Hepatocyte (in vitro differentiated cells): ENCODE results near the gene PROX2. TPM values are rescaled to one million over a fixed set of nuclear protein-coding genes. Genes with fewer than 3 reads are reported as not detected.

Experiments
- DNase-seq: peaks from one replicate; pipeline ENCODE4 v3.0.0-alpha.2; 2016; ENCODE audit warnings: low spot score
- H2AFZ ChIP-seq: fragments of 200-600 bp; sonication (generic); 2 replicates; pipeline ENCODE4 v1.6.0; 2016; ENCODE audit warnings: antibody characterized with exemption, mild to moderate bottlenecking
- H3K27ac ChIP-seq: fragments of 200-600 bp; sonication (generic); 2 replicates; pipeline ENCODE4 v1.5.1; 2016; ENCODE audit warnings: mild to moderate bottlenecking
- H3K27me3 ChIP-seq: fragments of 200-600 bp; sonication (generic); 2 replicates; pipeline ENCODE4 v1.6.1; 2016
- H3K36me3 ChIP-seq: fragments of 200-600 bp; sonication (generic); replicated peaks from 2 replicates; pipeline ENCODE4 v1.5.1; 2016; ENCODE audit warnings: low read depth; ENCODE audit not compliant: insufficient read depth
- H3K4me1 ChIP-seq: fragments of 200-600 bp; sonication (generic); 2 replicates; pipeline ENCODE4 v1.5.1; 2016; ENCODE audit warnings: mild to moderate bottlenecking, moderate library complexity; ENCODE audit not compliant: insufficient read depth
- H3K4me2 ChIP-seq: fragments of 200-600 bp; sonication (generic); 2 replicates; pipeline ENCODE4 v1.6.0; 2016
- H3K4me3 ChIP-seq: fragments of 200-600 bp; sonication (generic); 2 replicates; pipeline ENCODE4 v1.5.1; 2016; ENCODE audit warnings: mild to moderate bottlenecking
- H3K79me2 ChIP-seq: fragments of 200-600 bp; sonication (generic); 2 replicates; pipeline ENCODE4 v1.6.0; 2017; ENCODE audit warnings: mild to moderate bottlenecking
- H3K9me2 ChIP-seq: fragments of 200-600 bp; sonication (generic); replicated peaks from 2 replicates; pipeline ENCODE4 v1.6.0; 2017; ENCODE audit warnings: mild to moderate bottlenecking; ENCODE audit not compliant: insufficient read depth
- H3K9me3 ChIP-seq: fragments of 200-600 bp; sonication (generic); 2 replicates; pipeline ENCODE4 v1.5.1; 2016; ENCODE audit warnings: low read depth, mild to moderate bottlenecking
- H4K20me1 ChIP-seq: fragments of 200-600 bp; sonication (generic); 2 replicates; pipeline ENCODE4 v1.6.0; 2016; ENCODE audit warnings: mild to moderate bottlenecking; ENCODE audit not compliant: insufficient read depth, poor library complexity, severe bottlenecking
- EZH2 ChIP-seq: fragments of 200-600 bp; sonication (generic); IDR thresholded peaks from 2 replicates; pipeline ENCODE4 v1.6.1; 2016; ENCODE audit warnings: antibody characterized with exemption, mild to moderate bottlenecking, borderline replicate concordance
- EZH2phosphoT487 ChIP-seq: fragments of 200-600 bp; sonication (generic); IDR thresholded peaks from one replicate; pipeline ENCODE4 v1.6.1; 2018; ENCODE audit warnings: antibody characterized with exemption, mild to moderate bottlenecking, low read depth, moderate library complexity; ENCODE audit not compliant: unreplicated experiment, severe bottlenecking
- WGBS: methylation state at CpG from one replicate; pipeline ENCODE4 v1.1.6; 2016; ENCODE audit warnings: low lambda C conversion rate; ENCODE audit errors: missing lambda C conversion rate; 5-methylcytosine and 5-hydroxymethylcytosine counted together
- polyA plus RNA-seq: library from polyadenylated mRNA; unstranded; fragments of >200 nt; fragmentation: Nextera tagmentation; extraction: Ambion mirVana; gene quantifications from 2 replicates; pipeline ENCODE4 v1.2.1, GENCODE V29; 2016
- total RNA-seq: library from RNA; depleted of rRNA; stranded (reverse); fragments of >200 nt; gene quantifications from 2 replicates; pipeline ENCODE4 v1.2.3, GENCODE V29; 2014
- TF ChIP-seq, protein P1 (sequence below): fragments of 200-600 bp; sonication (generic); IDR thresholded peaks from 2 replicates; pipeline ENCODE4 v1.5.1; 2016; ENCODE audit warnings: antibody characterized with exemption, mild to moderate bottlenecking; ENCODE audit not compliant: poor library complexity

Gene PROX2
- total and polyA plus RNA-seq, 2 experiments from 2014 or later = not detected

- Histone ChIP-seq H3K27me3 (no peaks in the 10 kb centered on the region), H3K79me2 (no peaks in the 10 kb centered on the region), H2AFZ (no peak overlapping the region), H3K4me3 (no peak overlapping the region), H4K20me1 (no peaks in the 10 kb centered on the region), H3K9me3 (no peaks in the 10 kb centered on the region), H3K4me1 (no peaks in the 10 kb centered on the region), H3K4me2 (no peak overlapping the region), H3K27ac (no peak overlapping the region), H3K36me3 (no peaks in the 10 kb centered on the region), H3K9me2 (no peaks in the 10 kb centered on the region)
- 64% methylated on average over 10 of the region's 10 CpGs for WGBS
- TF ChIP-seq EZH2phosphoT487 (no peak), EZH2 (no peak)
- TF ChIP-seq, protein P1, sequence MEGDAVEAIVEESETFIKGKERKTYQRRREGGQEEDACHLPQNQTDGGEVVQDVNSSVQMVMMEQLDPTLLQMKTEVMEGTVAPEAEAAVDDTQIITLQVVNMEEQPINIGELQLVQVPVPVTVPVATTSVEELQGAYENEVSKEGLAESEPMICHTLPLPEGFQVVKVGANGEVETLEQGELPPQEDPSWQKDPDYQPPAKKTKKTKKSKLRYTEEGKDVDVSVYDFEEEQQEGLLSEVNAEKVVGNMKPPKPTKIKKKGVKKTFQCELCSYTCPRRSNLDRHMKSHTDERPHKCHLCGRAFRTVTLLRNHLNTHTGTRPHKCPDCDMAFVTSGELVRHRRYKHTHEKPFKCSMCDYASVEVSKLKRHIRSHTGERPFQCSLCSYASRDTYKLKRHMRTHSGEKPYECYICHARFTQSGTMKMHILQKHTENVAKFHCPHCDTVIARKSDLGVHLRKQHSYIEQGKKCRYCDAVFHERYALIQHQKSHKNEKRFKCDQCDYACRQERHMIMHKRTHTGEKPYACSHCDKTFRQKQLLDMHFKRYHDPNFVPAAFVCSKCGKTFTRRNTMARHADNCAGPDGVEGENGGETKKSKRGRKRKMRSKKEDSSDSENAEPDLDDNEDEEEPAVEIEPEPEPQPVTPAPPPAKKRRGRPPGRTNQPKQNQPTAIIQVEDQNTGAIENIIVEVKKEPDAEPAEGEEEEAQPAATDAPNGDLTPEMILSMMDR = no peak
- no peak for DNase-seq
These were observed 16.0 kb downstream of the PROX2 start for GRCh38 chr14:74859757-74860552.

GRCh38 chr14:74858022-74858421 lies 17.9 kb downstream of the PROX2 start:
- Histone ChIP-seq H3K79me2 (no peaks in the 10 kb centered on the region), H2AFZ (no peak overlapping the region), H3K9me2 (no peaks in the 10 kb centered on the region), H3K4me2 (no peak overlapping the region), H3K27ac (no peak overlapping the region), H4K20me1 (no peaks in the 10 kb centered on the region), H3K27me3 (no peaks in the 10 kb centered on the region), H3K36me3 (no peaks in the 10 kb centered on the region), H3K4me1 (peaks cover 18% of the 10 kb centered on the region), H3K9me3 (no peaks in the 10 kb centered on the region), H3K4me3 (no peak overlapping the region)
- no peak for DNase-seq
- TF ChIP-seq, protein P1 = no peak
- no peak for TF ChIP-seq EZH2
- 48% methylated on average over 1 of the region's 1 CpG for WGBS

- TF ChIP-seq EZH2phosphoT487 (no peak), EZH2 (no peak)
- TF ChIP-seq, protein P1 = no peak
- 96% methylated on average over 1 of the region's 1 CpG for WGBS
- Histone ChIP-seq H3K79me2 (no peaks in the 10 kb centered on the region), H3K4me2 (no peak overlapping the region), H3K4me3 (no peak overlapping the region), H3K36me3 (no peaks in the 10 kb centered on the region), H3K9me2 (no peaks in the 10 kb centered on the region), H3K9me3 (no peaks in the 10 kb centered on the region), H3K27ac (no peak overlapping the region), H2AFZ (no peak overlapping the region), H3K27me3 (no peaks in the 10 kb centered on the region), H3K4me1 (peaks cover 26% of the 10 kb centered on the region), H4K20me1 (no peaks in the 10 kb centered on the region)
- no peak for DNase-seq
These were observed 19.6 kb downstream of the PROX2 start for GRCh38 chr14:74856366-74856765.
